Tibial nerve (tissue), 4 donors: ENCODE results near the gene KLF13. TPM values are rescaled to one million over a fixed set of nuclear protein-coding genes. Genes with fewer than 3 reads are reported as not detected.

ENCODE experiments used
- DNase-seq, 2 donors: peaks; one replicate each; pipeline ENCODE4 v3.0.0-alpha.2; 2019; ENCODE audit warnings: low spot score in 2 of 2
- H3K27ac ChIP-seq, 4 donors: fragments of 200-600 bp; sonication (generic) in 3 of 4; one replicate each; pipeline ENCODE4 v1.5.1; 2017 to 2019; ENCODE audit warnings: mild to moderate bottlenecking in 1 of 4
- H3K27me3 ChIP-seq, 2 donors: fragments of 200-600 bp; sonication (generic) in 1 of 2; one replicate each; pipeline versions ENCODE4 v1.5.1 to v1.6.0; 2017 to 2019
- H3K36me3 ChIP-seq, 3 donors: fragments of 200-600 bp; sonication (generic); one replicate each; pipeline ENCODE4 v1.5.1; 2018 to 2019
- H3K4me1 ChIP-seq, 4 donors: fragments of 200-600 bp; sonication (generic) in 3 of 4; one replicate each; pipeline ENCODE4 v1.5.1; 2017 to 2019
- H3K4me3 ChIP-seq, 4 donors: fragments of 200-600 bp; sonication (generic) in 3 of 4; one replicate each; pipeline ENCODE4 v1.5.1; 2017 to 2019; ENCODE audit warnings: mild to moderate bottlenecking in 1 of 4, moderate library complexity in 1 of 4
- H3K9me3 ChIP-seq, 4 donors: fragments of 200-600 bp; sonication (generic) in 3 of 4; one replicate each; pipeline ENCODE4 v1.5.1; 2017 to 2019
- CTCF ChIP-seq, 5 experiments: fragments of 200-600 bp in 3 of 5; fragments of 450-650 bp in 2 of 5; sonication (generic) in 3 of 5; IDR thresholded peaks; one replicate each; pipeline ENCODE4 v1.5.1; 2016 to 2019; ENCODE audit warnings: antibody characterized with exemption in 5 of 5, mild to moderate bottlenecking in 3 of 5, moderate library complexity in 2 of 5
- EP300 ChIP-seq, 2 donors: sonication (generic); formaldehyde crosslinking; IDR thresholded peaks; one replicate each; pipeline ENCODE4 v1.6.1; 2017; ENCODE audit warnings: antibody characterized with exemption in 2 of 2, mild to moderate bottlenecking in 1 of 2
- POLR2A ChIP-seq, 2 donors: fragments of 450-650 bp; IDR thresholded peaks; one replicate each; pipeline ENCODE4 v1.6.1; 2017; ENCODE audit warnings: antibody characterized with exemption in 2 of 2, mild to moderate bottlenecking in 2 of 2, moderate library complexity in 2 of 2
- WGBS, 2 donors: methylation state at CpG; one replicate each; pipeline ENCODE4 v1.1.5; 2018; 5-methylcytosine and 5-hydroxymethylcytosine counted together
- total RNA-seq, 4 donors: library from RNA; depleted of rRNA; stranded (reverse); fragments of >200 nt; gene quantifications; one replicate each; pipeline ENCODE4 v1.1.0, GENCODE V29; 2016

Gene KLF13
- total RNA-seq, 4 donors from 2014 or later: 61.2 to 77.9 (median 75.1) TPM

- DNase-seq: no peak
- no peak overlapping the region for H3K4me3 ChIP-seq
- no peaks in the 10 kb centered on the region for H3K27me3 ChIP-seq
- H3K27ac ChIP-seq: no peak overlapping the region
- peaks cover 0 to 13% (median 0%) of the 10 kb centered on the region in 4 donors for H3K9me3 ChIP-seq
- WGBS, 2 donors: 27 to 31% methylated on average over 1 of the region's 1 CpG
- H3K36me3 ChIP-seq: no peaks in the 10 kb centered on the region
- TF ChIP-seq CTCF (IDR thresholded peaks at IDR 0.05) (no peak), POLR2A (IDR thresholded peaks at IDR 0.05) (no peak), EP300 (IDR thresholded peaks at IDR 0.05) (no peak)
- peaks cover 0 to 7% (median 4%) of the 10 kb centered on the region in 4 donors for H3K4me1 ChIP-seq
Measured at GRCh38 chr15:31285772-31286261, 40.8 kb upstream of the KLF13 start.

DNA sequence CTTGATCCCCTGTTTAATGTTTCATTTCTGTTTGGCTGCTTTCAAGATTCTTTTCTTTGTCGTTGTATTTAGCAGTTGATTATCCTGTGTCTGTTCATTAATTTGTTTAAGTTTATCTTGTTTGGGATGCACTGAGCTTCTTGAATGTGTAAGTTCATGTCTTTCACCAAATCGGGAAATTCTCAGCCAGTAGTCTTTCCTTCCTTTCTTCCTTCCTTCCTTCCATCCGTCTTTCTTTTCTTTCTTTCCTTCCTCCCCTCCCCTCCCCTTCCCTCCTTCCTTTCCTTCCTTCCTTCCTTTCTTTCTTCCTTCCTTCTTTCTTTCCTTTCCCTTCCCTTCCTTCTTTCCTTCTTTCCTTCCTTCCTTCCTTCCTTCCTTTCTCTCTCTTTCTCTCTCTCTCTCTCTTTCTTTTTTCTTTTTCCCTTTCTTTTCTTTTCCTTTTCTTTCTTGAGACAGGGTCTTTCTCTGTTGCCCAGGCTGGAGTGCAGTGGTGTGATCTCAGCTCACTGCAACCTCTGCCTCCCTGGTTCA lies 35.5 kb upstream of the KLF13 start:
- Histone ChIP-seq H3K27ac (no peak overlapping the region), H3K27me3 (no peaks in the 10 kb centered on the region), H3K4me1 (peaks cover 0 to 24% (median 0%) of the 10 kb centered on the region in 4 donors), H3K9me3 (peaks cover 0 to 13% (median 0%) of the 10 kb centered on the region in 4 donors), H3K4me3 (no peak overlapping the region), H3K36me3 (no peaks in the 10 kb centered on the region)
- no peak for TF ChIP-seq CTCF (IDR thresholded peaks at IDR 0.05)
- no peak for TF ChIP-seq POLR2A (IDR thresholded peaks at IDR 0.05)
- TF ChIP-seq EP300 (IDR thresholded peaks at IDR 0.05): no peak
- DNase-seq: no peak
- 77 to 84% methylated on average over 3 of the region's 3 CpGs for WGBS, 2 donors

GRCh38 chr15:31292391-31293015 lies 34.1 kb upstream of the KLF13 start:
- H3K36me3 ChIP-seq: no peaks in the 10 kb centered on the region
- WGBS, 2 donors: 30 to 38% methylated on average over 3 of the region's 3 CpGs
- peak in 1 of 2 donors; percentile 26 for DNase-seq
- no peak overlapping the region for H3K4me3 ChIP-seq
- peaks cover 0 to 11% (median 0%) of the 10 kb centered on the region in 4 donors for H3K9me3 ChIP-seq
- peaks cover 0 to 38% (median 0%) of the 10 kb centered on the region in 4 donors for H3K4me1 ChIP-seq
- peak overlapping the region in 2 of 4 donors; percentile 67 to 68 for H3K27ac ChIP-seq
- TF ChIP-seq POLR2A (IDR thresholded peaks at IDR 0.05) (no peak), CTCF (IDR thresholded peaks at IDR 0.05) (no peak), EP300 (IDR thresholded peaks at IDR 0.05) (peak in 1 of 2 donors; percentile 45)
- H3K27me3 ChIP-seq: no peaks in the 10 kb centered on the region

- Histone ChIP-seq H3K27me3 (no peaks in the 10 kb centered on the region), H3K27ac (no peak overlapping the region), H3K9me3 (no peaks in the 10 kb centered on the region), H3K36me3 (no peaks in the 10 kb centered on the region), H3K4me3 (no peak overlapping the region), H3K4me1 (peaks cover 0 to 39% (median 0%) of the 10 kb centered on the region in 4 donors)
- no peak for DNase-seq
- TF ChIP-seq POLR2A (IDR thresholded peaks at IDR 0.05) (no peak), EP300 (IDR thresholded peaks at IDR 0.05) (no peak), CTCF (IDR thresholded peaks at IDR 0.05) (no peak)
- WGBS, 2 donors: 97 to 98% methylated on average over 3 of the region's 3 CpGs
Measured at GRCh38 chr15:31293655-31294054, 33.0 kb upstream of the KLF13 start.

GRCh38 chr15:31294067-31294466 lies 32.6 kb upstream of the KLF13 start:
- no peak overlapping the region for H3K4me3 ChIP-seq
- no peaks in the 10 kb centered on the region for H3K27me3 ChIP-seq
- no peaks in the 10 kb centered on the region for H3K9me3 ChIP-seq
- H3K4me1 ChIP-seq: peaks cover 0 to 39% (median 0%) of the 10 kb centered on the region in 4 donors
- 96 to 100% methylated on average over 2 of the region's 2 CpGs for WGBS, 2 donors
- no peak overlapping the region for H3K27ac ChIP-seq
- H3K36me3 ChIP-seq: no peaks in the 10 kb centered on the region
- no peak for DNase-seq
- TF ChIP-seq EP300 (IDR thresholded peaks at IDR 0.05) (no peak), POLR2A (IDR thresholded peaks at IDR 0.05) (no peak), CTCF (IDR thresholded peaks at IDR 0.05) (no peak)
